NCI-H345 treated with DMSO at 0.1 percent for 48 hours (cell line): ENCODE data around the gene RBL2.
"Not testable (repeated sequence)": the region's sequence is repeated elsewhere in the genome, so short reads cannot be mapped to it uniquely, and the experiment has no call there.

Experiments used
- DNase-seq: peaks from one replicate; lab custom pipeline; 2025; ENCODE audit not compliant: unreplicated experiment; lab: John Stamatoyannopoulos, UW

Gene RBL2

DNA sequence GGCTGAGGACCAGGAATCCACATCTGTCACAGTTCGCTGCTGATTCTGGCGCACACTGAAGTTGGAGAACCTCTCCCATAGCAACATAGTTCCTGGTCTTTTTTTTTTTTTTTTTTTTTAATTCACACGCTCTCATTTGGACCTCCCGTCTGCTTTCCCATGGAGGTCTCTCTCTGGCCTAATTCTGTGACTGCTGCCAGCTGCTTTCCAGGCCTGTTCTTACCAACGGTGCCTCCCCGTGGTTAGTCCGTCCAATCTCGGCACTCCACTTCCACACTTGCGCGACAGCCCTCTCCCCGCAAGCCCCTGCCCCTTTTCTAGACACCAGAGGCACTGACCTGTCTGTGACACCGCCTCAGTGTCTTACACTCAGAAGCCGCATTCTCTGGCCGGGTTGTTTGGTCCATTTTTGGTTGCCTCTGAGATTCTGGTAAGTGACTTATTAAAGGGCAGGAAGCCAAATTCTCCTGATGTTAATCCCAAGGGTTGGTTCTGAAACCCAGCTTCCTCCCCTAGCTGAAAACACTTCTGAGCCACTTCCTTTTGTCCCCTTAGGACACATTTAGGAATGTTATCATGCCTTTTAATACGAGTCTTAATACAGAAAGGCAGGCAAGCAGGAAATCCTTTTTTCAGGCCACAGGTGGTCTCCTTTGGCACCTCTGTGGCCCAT lies 69.9 kb downstream of the RBL2 start:
- DNase-seq = no peak

DNA sequence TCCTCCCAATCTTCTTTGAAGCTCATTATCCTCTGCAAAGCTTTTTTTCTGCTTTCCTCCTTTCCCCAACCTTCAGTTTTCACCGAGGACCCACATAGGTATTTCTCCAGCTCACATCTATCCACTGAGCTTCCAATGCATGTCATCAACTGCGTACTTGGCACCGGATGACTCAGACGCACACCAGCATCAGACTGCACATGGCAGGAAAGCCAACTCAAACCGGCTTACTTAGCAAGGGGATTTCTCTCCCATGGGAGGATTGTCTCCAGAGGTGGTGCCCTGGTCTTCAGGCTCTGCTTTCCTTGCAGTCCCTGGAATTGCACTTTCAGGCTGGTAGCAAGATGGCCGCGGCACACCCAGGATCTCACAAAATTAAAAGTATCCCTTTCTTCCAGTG lies 70.4 kb downstream of the RBL2 start:
- DNase-seq = no peak

DNA sequence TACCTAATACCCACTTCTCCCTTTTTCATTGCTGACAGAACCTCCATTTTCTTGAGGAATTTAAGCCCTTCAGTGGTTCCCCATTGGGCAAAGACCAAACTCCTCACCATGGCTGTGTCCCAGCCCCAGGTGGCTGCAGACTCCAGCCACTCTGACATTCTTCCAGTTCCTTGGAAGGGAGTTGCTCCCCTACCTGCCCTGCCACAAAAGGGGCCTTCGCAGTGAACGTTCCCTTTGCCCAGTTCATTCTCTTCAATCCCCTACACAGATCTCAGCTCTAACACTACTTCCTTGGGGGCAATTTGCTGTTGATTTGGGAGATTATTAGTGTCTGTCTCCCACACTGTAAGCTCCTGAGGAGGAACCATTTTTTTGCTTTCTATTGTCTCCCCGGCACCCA lies 72.0 kb downstream of the RBL2 start:
- no peak for DNase-seq

DNA sequence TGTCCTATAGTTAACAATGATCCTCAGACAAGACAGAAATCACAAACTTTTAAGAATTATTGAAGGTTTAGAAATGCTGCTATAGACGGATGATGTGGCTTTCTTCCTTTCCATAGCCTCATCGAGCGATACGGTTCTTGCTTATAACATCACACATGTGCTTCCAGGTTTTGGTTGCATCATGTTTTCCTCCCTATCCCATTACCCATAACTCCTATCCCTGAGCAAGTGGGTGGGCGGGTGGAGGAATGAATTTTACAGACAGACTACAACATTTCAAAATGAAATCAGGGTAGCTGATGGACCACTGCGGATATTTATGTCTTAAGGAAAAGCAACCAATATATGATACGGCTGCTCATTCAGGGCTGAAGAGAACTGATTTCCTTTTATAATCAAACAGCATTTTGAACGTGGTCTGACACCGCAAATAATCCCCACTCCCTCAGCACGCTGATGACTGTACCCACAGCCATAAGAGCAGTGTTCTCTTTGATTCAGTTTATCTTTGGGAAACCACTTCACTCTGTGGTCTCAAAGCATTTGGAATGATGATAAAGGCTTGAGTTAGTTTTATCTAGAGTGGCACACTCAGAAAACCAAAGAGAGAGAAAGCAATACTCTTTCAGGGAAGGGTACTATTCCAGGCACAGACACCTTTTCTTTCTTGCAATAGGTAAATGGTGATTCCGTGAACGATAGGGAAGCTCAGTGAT lies 73.4 kb downstream of the RBL2 start:
- no peak for DNase-seq

DNA sequence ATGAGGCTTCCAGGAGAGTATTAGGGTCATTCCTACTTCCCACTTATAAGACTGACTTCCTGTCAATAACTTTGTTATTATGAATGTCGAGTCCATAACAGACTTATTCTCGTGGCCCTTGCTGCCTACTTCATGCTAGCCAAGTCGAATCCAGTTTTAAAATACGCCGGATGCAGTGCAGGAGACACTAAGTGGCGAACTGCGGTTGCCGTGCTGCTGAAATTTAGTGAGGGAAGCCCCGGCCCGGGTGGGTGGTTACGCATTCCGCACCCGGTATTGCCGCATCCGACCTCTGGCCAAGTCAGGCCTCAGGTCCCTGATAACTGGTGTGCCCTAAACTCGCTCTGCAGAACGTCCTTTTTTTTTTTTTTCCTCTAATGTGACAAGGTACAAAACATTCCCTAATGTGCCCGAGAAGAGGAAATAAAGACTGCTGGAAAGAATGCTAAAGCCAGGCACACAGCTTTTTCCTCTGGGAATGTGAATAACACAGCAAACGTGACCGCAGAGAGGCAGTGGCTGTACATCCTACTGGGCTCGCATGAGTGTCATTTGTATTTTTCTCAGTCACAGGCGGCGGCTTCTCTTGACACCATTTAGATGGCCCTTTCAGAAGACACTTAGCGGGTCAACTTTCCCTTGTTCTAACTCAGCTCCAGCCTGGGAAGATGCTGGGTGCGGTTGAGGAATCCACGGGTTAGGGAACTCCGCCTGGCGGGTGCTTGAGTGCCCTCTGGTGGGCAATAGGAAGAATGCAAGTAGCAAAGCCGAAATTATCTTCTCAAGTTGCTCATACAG lies 75.8 kb downstream of the RBL2 start:
- DNase-seq = peak; percentile 2

DNA sequence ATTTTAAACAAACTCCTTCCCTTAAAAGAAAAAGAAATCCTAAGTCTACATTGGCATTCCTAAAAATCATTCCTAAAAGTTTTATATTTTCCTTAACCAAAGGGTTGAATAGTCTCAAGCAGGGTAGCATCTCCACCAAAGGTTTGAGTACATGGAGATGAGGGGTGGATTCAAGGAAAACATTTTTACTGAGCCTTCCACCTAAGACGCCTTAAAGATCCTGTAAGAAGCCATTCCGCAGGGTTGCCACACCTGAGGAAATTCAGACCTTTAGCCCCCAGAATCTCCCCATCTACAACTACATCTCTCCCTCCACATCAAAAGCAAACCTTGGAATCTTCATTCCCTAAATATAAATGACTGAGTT lies 76.4 kb downstream of the RBL2 start:
- no peak for DNase-seq

DNA sequence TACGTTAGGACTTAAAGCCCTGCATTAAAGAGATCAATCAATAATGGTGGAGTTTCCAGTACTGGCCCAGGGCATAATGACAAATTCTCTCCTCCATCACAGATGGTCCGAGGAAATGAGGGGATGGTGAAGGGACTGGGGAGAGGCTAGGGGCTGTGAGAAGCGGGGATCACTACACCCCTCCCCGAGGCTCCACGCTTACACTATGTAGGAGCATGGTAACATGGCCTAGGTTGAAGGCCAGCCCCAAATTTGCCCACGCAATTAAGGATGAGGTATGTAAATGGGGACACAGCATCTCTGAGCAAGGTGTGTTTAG lies 76.8 kb downstream of the RBL2 start:
- no peak for DNase-seq

DNA sequence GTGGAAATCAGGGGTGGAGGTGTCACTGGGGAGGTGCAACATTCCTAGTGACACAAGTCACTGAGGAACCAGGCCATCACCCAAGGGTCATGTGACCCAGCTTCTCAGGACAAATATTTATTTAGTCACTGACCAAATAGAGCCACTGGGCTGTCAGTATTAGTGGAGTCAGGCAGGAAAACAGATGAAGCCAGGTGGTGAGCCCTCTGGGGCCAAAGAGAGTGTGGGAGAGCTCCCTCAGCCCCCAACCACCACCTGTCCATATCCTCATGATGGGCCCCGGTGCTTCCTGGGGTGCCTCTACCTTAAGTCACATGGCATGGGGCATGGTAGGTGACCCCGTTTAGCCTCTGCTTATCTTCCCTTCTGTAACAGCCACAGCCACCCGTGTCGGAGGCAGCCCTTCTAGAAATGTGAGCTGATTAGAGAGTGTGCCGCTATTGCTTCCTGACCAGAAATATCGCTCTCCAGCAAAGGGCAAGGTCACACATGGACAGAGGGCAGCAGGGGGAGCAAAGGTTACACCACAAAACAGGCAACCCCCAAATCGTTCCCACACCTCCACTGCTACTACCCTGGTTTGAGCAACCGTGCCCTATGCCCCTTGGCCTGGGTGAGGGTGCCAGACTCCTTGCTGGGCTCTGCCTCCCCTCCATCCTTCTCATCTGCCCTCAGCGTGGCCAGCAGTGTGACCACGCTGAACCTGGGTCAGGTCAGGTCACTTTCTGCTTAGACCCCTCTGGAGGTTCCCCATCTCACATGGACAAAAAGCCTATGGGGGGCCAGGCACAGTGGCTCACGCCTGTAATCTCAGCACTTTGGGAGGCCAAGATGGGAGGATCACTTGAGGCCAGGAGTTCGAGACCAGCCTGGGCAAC lies 77.4 kb downstream of the RBL2 start:
- no peak for DNase-seq

DNA sequence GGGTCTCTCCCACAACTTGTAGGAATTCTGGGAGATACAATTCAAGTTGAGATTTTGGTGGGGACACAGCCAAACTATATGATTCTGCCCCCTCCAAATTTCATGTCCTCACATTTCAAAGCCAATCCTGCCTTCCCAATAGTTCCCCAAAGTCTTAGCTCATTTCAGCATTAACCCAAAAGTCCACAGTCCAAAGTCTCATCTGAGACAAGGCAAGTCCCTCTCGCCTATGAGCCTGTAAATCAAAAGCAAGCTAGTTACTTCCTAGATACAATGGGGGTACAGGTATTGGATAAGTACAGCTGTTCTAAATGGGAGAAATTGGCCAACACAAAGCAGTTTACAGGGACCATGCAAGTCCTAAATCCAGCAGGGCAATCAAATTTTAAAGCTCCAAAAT lies 78.5 kb downstream of the RBL2 start:
- DNase-seq = not testable (repeated sequence)

DNA sequence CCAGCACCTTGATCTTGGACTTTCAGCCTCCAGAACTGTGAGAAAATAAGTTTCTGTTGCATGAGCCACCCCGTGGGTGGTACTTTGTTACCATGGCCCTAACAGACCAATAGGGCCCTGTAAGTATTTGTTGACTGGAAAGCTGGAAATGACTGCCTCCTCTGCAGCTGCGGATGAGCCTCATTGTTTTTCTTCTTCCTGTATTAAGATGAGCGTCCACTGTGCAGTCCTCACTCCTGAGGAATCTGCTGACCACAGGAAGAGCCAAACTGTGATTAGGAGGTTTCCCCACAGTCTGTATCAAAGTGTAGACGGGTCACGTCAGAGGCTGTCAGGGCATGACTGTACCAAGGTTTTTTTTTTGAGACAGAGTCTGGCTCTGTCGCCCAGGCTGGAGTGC lies 81.0 kb downstream of the RBL2 start:
- DNase-seq = no peak

DNA sequence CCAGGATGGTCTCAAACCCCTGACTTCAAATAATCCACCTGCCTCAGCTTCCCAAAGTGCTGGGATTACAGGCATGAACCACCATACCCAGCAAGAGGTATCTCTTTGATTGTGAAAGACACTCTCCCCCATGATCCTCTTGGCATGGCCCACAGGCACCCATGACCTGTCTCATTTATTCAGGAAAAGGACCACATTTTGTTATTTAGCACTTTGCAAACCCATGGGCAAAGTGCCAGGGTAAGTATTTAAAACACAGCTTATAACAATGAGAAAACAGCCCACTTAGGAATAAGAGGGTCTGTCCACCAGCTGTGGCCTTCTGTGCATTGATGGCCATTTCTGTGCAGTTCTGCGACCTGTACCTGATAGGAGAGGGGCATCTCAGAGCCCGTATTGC lies 81.5 kb downstream of the RBL2 start:
- DNase-seq = no peak

DNA sequence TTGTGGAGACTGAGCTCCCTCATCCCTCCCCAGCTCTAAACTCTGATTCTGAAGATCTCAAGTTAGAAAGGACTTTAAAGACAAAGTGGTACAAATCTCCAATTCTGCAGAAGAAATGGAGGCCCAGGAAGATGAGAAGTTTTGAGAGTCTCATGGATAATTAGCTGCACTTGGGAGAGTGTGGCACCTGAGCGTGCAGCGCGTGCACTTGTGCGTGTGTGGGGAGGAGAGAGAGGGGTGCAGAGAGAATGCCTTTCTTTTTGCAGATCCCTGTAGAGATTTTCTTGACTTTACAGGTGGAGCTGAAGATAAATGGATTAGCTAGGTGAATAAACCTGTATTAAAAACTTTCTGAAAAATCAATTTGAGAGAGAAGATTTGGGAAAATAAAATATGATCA lies 83.6 kb downstream of the RBL2 start:
- DNase-seq = no peak

DNA sequence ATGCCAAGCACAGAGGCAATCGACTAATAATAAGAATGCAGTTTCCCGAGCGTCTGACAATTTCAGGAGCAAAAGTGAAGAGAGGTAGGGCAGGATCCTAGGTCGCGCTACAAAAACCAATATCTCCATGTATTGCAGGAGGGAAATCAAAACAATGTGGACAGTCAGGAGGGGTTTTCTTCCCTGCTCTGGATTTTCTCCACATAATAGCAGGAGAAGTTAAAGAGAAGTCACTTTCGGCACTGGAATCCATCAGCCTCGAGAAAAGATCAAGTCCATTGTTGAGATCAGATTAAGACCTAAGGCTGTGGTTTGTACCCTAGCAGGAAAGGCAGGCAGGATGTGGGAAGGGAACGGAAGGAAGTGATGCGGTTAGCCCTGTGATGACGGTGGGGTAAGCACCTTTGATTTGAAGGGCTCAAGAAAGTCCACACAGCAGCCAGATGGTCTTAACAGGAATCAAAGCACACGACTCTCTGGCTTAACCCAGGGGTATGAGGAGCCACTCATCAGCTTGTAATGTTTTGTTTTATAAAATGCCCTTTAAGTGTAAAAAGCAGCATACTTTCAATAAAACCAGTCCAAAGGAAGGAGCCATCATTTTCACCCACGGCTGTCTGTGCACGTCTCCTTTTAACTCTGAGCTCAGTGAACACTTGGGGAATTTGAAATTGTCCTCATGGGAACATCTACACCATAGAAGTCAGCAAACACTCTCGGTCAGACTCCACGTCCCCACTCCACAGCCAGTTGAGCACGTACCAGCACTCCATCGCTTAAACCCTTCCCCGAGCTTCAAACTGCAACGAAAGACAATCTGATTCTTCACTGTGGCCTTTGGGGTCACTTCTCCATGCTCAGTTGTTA lies 84.5 kb downstream of the RBL2 start:
- DNase-seq = no peak

DNA sequence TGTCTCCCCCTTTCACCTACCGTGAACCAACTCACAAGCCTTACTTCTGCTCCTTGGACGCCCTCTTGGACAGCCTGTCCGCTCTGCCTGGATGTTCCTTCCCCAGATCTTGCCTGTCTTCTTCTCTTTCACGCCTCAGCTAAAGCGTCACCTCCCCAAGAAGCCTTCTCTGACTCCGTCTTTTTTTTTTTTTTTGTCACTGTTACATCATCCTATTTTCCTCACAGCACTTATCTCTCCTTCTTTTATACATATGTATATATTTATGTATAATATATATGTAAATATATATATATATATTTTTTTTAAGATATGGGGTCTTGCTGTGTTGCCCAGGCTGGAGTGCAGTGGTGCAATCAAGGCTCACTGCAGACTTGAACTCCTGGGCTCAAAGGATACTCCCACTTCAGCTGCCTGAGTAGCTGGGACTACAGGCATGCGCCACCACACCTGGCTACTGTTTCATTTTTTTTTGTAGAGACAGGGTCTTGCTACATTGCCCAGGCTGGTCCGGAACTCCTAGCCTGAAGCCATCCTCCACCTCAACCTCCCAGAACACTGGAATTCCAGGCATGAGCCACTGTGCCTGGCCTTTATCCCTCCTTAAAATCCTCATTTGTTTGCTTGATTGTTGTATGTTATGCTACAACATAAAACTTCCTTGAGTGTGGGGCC lies 85.3 kb downstream of the RBL2 start:
- DNase-seq = no peak

DNA sequence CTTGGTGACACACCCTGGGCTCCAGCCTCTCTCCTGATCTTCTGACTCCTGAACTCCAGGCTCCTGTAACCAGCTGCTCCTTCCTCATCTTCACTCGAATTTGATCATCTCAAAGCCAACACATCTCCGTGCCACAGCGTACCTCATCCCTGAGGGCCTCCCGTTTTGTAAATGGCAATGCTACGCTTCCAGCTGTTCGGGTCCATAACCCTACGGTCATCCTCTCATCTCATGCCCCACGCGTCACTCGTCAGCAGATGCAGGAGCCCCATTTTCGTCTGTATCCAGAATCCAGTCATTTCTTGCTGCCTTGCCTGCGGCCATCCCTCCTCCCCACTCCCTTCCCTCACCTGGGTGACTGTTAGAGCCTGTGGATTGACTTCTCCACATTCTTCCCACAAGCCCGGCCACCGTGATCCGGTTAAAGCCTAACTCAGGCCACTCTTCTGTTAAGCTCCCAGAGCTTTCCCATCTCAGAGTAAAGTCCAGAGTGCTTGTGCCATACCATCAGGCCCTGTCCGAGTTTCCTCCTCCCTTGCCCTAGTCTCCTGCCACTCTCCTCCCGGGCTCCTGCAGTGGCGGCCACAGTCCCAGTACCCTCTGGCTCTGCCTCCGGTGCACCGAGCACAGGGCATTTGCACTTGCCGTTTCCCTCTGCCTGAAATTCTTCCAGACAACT lies 89.0 kb downstream of the RBL2 start:
- DNase-seq = no peak

DNA sequence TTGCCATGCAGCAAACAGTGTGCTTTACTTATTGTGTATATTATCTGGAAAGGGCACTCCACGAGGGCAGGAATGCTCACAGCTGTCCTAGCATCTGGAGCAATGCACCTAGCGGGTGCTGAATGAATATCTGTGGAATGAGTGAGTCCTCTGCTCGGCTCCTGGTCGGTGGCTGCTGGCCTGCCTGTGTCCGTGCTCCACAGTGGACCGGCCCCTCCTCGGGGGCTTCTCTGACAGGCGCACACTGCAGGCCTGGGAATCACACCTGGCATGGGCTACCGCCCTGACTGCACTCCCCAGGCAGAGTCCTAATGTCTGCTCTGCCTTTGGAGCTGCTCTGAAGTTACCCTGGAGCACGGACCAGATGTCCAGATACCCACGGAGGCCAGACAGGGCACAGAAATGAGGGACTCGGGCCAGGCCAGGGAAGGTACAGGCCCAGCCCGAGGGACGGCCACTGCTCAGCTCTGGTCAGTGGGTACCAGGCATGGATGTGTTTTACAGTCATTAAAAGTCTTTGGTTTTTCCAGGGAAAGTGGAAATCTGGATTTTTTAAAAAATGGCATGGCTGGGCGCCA lies 89.8 kb downstream of the RBL2 start:
- DNase-seq = no peak

DNA sequence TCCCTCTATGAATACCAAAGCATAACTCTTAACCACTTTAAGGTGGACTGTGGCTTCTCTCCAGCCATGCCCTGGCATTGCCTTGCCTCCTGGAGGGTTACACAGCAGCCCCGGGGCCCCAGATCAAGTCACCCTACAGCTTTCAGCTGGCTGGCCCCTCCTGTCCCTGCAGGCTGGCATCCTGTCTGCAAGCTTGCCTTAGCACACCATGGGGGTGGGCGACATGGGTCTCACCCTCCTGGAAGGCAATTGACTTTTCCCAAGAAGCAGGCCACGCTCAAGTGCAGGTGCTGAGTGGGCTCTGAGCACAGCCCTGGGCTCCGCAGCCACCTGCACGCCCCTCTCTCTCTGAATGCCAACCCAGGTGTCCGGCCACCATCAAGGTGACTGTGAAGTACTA lies 94.5 kb downstream of the RBL2 start:
- no peak for DNase-seq

DNA sequence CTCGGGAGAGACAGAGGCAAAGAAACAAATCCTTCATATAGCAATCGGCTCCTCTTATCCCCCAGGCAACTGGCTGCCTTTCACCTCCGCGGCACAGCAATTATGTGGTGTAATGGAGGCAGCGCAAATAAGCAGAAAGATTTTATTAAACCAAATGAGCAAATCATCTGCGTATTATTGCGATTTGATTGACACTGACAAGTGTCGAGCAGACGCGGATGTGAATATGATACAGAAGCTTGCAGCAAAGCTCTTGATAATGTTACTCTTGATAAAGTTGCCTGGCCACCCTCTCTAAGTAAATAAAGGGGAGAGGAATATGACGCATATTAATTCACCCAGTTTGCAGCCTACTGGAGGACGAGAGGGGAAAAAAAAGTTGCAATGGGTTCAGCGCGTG lies 95.2 kb downstream of the RBL2 start:
- no peak for DNase-seq

DNA sequence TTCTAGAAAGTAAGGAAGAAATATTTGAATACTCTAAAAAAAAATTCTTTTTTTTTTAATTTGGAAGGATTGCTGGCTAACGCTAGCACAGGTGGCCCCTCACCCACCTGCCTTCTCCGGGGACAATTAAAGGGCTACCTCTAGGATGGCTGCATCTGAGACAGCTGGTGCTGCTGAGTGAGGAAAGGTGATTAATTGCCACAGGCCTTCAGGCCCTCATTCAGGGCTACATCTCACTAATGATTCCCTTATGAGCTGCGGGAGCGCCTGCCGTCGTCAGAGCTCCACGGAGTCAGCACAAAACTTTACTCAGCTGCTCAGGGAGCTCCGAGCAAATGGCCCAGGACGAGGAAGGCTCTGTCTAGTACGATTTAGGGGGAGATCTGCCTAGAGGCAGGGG lies 95.8 kb downstream of the RBL2 start:
- no peak for DNase-seq
